Measurements from ENCODE around the gene FOXO6.
A peak's percentile ranks its signal among the peaks of the same experiment; 100 is the strongest.

Gene FOXO6

DNA sequence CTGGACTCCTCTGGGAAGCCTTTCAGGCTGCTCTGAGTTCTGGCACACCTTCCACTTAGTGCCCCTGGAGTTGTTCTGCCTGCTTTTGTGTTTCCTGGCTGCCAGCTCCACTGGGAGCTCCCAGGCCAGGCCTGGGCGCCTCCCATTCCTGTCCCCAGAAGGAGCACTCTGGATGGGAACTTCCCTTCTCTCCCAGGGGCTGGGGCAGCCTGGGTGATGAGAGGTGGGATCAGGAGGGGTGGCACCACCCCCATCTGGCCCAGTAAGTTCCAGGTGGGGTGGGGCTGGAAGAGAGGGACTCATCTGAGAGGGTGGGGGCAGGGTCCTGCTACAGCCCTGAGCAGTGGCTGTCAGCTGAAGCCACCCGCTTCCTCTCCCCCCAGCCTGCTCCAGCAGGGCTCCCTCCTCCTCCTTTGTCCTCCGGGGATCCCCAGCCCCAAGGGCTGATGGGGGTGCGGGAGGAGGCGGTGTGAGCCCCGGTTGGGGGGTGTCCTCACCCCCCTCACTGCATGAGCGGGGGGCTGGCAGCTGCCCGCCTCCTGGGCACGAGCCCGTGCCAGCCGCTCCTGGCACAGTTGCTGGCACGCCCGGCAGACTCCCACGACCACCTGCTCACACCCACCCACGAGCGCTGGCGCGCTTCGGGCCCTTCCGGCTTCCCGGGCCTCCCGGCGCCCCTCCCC, 4.7 kb downstream of the FOXO6 start:
- no peak for DNase-seq (ENCODE audit: low read depth in 2 of 2, low spot score in 1 of 2)

DNA sequence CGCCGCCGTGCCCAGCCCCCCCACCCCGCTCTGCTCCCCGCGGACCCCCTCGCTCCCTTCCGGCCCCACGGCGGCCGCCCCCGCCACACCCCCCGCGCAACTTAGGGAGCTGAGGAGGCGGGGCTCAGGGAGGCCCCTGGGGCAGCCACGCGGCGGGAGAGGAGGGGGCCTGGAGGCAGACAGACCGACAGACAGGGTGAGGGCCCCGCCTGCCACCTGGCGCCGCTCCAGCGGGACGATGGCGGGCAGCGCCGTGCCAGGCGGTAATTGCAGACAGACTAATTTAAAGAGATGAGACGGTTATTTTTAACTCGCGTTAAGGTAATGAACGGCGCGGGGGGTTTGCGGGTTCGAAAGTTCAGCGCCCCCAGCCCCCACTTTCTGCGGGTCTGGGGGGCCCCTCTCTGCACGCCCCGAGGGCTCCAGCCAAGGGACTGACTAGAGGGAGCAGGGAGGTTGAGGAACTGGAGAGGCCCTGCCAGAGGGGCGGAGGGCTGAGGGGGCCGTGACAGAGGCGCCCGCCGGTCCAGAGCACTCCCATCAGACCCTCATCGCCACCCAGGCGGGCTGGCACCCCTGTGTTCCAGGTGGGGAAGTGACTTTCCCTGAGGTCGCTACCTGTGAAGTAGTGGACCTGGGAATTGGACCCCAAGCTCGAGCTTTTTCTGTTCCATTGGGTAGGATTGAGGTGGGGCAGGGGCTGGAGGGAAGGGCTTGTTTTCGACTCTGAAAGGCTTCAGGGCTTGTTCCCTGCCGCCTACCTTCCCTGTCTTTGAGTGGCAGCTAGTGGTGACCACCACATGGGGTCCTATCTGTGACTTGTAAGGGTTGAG, 5.4 kb downstream of the FOXO6 start:
- DNase-seq (ENCODE audit: low read depth in 2 of 2, low spot score in 1 of 2): peak in 1 of 2 donors; percentile 20

DNA sequence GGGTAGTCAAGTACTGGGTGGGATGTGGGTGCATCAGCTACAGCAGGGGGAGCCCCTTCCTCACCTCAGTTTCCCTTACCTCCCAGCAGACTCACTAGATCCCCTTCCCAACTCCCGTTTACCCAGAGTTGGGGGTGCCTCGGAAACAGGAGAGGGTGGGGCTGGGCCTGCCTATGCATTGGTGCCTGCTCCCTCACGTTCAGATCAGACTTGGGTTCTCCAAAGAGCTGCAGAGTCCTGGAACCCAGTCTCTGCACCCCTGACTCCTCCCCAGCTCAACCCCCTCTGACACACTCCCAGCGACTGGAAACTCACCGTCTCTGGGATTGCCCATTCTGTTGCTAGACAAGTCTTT, 6.0 kb downstream of the FOXO6 start:
- no peak for DNase-seq (ENCODE audit: low read depth in 2 of 2, low spot score in 1 of 2)

DNA sequence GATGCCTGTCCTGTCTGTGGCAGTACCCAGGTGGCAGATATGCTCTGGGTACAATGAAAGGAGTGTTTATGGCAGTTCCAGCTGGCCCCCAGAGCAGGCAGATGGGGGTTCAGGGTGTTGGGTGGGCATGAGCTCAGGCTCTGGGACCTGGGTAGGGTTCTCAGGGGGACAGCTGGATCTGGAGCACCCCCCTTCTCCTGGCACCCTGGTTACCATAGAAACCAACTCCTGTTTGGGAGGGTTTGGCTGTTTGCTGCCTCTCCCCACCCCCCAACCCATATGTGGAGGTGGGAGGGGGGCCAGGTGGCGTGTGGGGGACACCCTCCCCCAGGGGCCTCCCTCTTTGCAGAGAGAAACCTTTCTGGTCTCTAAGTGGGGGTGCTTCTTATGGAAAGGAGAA, 7.1 kb downstream of the FOXO6 start:
- no peak for DNase-seq (ENCODE audit: low read depth in 2 of 2, low spot score in 1 of 2)

DNA sequence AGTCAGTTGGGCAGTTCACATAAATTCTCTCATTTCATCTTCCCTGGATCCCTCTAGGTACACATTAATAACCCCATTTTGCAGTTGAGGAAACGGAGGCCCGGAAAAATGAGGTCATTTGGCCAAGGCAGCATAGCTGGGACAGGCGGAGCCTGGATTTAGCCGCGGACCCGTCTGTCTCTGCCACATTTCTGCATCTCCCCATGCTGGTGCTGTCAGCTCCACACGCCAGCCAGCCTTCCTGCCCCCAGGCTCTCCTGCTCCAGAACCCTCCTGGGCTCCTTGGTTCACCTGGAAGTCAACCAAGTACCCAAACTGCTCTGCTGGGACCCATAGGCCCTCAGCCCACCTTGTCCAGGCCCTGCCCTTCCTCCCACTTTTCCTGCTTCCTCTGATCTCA, 7.6 kb downstream of the FOXO6 start:
- no peak for DNase-seq (ENCODE audit: low read depth in 2 of 2, low spot score in 1 of 2)

DNA sequence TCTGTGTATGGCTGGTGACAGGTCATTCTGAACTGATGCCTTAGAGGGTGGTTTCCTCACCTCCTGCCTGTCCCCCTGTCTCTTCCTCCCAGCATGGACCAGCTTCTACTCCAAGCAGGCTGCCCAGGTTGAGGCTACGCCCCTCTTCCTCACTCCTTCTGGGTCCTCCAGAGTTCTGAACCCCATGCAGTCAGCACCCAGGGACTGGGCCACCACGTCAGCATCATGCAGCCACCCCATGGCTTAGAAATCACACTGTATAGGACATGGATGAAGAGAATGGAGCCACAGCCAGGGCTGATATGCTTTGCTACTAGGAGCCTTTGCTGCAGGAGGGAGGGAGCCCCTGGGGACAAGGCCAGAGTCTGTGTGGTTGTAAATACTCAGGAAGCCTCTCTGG, 8.3 kb downstream of the FOXO6 start:
- DNase-seq (ENCODE audit: low read depth in 2 of 2, low spot score in 1 of 2): no peak

DNA sequence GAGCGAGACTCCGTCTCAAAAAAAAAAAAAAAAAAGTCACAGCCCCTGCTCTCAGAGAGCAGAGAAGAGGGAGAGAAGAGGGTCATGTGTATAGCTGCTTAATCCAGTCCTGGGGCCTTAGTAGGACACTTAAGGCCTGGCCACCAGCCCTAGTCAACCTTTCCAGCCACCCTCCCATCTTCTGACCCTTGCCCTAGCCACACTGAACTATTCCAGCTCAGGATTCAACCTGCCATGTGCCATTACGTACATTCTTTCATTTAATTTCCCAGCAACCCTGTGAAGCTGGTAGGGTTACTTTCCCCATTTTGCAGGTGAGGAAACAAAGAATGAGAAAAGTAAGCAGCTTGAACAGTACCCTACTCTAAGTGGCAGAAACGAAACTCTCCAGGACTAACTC, 9.0 kb downstream of the FOXO6 start:
- no peak for DNase-seq (ENCODE audit: low read depth in 2 of 2, low spot score in 1 of 2)

DNA sequence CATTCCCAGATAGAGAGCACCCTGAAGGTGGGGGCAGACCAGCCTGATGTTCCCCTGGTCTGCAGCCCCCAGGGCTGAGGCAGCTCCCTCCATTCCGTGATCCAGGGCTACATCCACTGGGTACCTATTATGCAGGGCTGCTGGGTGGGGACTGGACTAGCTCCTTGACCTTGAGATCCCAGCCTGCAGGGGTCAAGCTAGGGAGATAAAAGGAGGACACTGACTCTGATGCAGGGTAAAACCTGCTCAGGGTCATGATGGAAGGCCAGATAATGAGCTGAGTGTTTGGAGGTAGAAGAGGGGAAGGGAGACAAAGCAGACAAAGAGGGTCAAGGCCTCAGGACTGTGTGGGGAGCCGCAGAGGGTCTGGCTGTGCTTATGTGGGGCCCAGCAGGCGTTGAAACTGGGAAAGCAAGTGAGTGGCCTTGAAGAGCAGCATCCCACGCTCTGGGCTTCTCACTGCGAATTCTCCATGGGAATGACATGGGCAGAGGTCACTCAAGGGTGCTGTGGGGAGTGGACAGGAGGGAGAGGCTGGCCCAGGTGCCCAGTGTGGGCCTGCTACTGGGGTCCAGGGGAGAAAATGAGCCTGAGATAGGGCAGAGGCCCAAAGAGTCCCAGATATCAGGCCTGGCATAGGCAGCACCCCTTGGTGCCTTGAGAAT, 9.7 kb downstream of the FOXO6 start:
- no peak for DNase-seq (ENCODE audit: low read depth in 2 of 2, low spot score in 1 of 2)

DNA sequence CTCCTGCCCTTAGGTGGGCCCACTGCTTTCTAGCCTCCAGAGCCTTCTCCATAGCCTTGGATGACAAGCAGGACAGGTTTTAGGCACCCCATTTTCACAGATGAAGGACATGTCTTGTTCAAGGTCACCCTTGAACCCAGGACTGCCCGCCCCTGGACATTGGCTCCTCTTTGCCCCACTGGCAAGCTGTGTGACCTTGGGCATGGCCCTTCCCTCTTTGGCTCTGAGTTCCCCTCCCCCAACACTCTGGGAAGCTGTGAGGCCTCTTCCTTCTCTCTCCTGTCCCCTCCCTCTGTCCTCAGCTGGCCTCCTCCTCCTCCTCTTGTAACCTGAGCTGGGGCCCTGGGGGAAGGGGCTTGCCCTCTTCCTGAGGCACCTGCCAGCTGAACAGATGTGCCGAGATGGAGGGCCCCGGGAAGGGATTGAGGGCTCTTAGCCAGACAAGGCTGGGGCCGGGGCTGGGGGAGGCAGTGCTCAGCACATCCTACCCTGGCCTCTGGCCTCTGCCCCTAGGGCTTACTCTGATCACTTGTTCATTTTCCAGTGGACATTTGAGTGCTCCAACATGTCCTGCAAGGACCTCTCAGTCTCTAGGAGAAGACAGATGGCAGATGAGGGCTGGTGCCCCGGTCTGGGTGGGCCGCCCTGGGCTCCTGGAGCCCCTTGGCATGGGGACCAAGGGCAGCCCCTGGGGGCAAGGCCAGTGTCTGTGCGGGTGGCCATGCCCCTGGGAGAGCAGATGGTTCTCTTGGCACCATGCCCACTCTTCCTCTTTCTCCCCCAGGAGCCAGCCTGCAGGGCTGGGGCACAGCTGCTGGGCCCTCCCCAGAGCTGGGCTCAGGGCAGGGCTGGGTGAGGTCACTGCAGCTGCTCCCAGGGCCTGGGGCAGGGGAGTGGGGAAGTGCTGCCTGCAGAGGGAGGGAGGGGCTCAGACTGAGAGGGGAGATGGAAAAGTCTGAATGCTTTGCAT, 10.7 kb downstream of the FOXO6 start:
- DNase-seq (ENCODE audit: low read depth in 2 of 2, low spot score in 1 of 2): no peak

DNA sequence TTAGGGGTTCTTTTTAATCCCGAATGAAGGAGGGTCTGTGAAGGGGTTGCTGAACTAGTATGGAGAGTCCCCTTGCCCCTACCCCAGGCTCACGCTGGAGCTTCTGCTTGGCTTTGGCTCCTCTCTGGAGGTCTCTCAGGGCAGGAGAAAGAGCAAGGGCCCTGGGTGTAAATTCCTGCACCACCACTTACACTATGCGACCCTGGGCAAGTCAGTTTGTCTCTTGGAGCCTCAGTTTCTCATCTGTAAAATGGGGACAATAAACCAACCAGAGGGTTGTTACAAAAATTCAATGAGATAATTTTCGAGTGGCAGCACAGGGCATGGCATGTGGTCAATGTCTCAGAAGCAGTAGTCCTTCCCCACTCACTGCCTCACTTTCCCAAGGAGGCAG, 11.4 kb downstream of the FOXO6 start:
- DNase-seq (ENCODE audit: low read depth in 2 of 2, low spot score in 1 of 2): no peak

DNA sequence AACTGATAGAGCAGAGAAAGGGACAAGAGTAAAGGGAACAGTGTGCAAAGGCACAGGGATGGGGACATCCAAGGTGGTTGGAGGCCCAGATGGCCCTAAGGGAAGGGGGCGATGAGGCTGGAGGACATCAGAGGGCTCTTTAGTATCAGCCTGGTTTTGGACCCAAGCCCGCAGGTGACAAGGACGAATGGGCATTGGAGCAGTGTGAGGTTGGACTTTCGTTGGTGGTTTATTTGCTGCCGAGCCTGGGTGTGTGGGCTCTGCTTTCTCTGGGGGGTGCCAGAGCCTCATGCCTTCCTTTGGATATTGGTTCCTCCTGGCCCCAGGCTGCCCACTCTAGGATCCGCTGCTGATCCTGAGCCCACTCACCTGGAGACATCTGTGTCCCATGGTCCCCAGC, 12.1 kb downstream of the FOXO6 start:
- no peak for DNase-seq (ENCODE audit: low read depth in 2 of 2, low spot score in 1 of 2)

DNA sequence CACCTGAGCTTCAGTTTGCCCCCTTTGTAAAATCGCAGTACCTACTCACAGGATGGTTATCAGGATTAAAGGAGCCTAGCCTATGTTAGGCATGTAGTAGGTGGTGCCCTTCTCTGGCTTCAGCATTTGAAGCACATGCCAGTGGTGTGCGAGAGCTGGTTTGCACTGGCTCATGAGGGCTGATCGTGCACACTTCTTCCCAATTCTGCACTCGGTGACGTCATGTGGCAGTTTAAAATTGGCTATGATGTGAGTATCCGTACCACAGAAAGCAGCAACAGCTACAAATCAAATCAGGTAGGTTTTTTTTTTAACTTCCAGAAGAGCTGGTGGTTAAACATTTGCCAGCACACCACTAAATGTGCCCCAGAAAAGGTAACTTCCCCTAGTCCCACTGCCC, 13.5 kb downstream of the FOXO6 start:
- no peak for DNase-seq (ENCODE audit: low read depth in 2 of 2, low spot score in 1 of 2)

DNA sequence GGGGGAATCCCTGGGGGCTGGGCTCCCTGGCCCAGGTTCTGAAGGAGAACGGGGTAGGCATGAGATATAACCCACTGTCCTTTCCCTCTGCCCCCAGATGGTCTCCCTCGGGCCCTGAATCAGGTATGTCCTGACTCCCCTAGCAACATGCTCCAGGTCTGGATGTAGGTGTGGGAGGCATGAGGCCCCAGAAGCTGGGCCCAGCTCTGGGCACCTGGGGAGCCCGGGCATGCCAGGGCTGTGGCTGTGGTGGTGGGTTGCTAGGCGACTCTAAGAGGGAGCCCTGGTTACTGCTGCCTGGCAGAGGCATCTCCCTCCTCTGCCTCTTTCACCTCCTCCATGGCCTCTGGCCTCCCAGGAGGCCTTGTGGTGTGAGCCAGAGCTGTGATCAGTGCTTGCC, 16.2 kb downstream of the FOXO6 start:
- no peak for DNase-seq (ENCODE audit: low read depth in 2 of 2, low spot score in 1 of 2)

DNA sequence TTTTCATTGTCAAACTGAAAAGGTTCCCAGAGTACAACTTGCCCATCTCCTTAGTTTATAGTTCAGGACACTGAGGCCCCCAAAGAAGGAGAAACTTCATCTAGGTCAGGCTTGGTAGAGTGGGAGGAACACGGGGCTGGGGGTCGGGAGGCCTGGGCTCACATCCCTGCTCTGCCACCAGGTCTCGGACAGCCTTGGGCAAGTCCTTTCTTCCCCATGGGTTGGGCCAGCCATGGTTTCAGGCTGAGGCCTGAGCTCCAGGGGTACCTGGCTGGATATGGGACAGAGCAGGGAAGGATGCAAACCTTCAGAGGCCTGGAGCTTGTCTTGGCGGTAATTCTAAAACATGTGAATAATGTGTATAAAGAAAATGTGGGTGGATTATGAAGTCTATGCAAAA, 17.0 kb downstream of the FOXO6 start:
- DNase-seq (ENCODE audit: low read depth in 2 of 2, low spot score in 1 of 2): no peak

DNA sequence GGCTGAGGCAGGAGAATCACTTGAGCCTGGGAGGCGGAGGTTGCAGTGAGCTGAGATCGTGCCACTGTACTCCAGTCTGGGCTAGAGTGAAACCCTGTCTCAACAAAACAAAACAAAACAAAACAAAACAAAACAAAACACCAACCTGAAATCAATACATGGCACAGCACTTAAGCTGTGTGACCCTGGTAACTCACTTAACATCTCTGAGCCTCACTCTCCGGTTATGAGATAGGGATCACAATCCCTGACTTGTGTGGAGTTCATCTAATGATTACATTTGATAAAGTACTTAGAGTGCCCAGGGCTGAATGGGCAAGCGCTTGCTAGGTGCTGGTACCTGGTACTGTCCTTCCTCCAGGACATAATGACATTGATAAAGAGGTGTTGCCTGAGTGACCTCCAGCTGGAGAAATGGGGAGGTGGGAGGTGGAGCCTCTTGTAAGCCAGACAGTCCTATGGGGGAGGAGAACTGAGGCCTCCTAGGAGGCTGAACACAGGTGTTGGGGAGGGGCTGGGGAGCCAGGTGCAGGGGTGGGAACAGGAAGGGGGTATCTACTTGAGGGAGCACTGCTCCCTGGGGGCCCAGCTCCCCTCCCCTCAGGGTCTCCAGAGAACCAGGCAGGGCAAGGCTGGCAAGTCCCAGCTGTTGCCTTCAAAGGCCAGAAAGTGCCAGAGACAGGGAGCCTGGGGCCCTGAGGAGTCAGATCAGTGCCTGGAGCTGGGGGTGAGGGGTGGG, 17.9 kb downstream of the FOXO6 start:
- no peak for DNase-seq (ENCODE audit: low read depth in 2 of 2, low spot score in 1 of 2)

DNA sequence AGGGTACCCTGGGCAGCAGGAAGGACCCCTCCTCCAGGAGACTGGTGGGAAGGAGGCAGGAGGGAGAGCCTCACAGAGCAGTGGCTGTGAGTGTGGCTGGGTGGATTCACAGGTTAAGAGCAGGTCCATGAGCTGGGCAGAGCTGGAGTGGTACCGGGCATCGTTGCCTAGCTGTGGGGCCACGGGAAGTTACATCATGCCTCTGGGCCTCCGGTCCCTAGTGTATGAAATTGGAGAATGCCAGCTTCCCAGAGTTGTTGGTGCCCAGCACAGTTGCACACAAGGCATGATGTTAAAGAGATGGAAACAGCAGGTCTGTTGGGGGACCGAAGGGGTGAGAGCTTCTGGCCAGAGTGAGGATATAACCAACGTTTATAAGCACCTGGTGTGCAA, 18.5 kb downstream of the FOXO6 start:
- DNase-seq (ENCODE audit: low read depth in 2 of 2, low spot score in 1 of 2): no peak

DNA sequence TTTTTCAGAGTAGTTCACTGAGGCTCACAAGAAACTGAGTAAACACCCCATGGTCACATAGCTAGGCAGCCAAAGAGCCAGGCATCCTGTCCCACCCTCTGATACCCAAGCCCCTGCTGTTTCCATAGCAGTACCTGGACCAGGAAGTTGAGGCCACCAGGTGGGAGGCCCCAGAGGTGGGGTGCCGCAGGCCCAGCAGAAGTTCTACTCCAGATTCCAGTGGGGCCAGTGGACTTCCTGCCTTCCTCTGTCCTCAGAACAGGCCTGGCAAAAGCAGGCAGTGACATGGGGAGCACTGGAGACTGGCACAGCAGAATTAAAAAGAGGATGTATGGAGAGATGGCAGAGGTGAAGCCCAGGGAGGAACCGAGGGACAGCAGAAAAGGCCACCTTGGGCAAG, 19.0 kb downstream of the FOXO6 start:
- no peak for DNase-seq (ENCODE audit: low read depth in 2 of 2, low spot score in 1 of 2)

DNA sequence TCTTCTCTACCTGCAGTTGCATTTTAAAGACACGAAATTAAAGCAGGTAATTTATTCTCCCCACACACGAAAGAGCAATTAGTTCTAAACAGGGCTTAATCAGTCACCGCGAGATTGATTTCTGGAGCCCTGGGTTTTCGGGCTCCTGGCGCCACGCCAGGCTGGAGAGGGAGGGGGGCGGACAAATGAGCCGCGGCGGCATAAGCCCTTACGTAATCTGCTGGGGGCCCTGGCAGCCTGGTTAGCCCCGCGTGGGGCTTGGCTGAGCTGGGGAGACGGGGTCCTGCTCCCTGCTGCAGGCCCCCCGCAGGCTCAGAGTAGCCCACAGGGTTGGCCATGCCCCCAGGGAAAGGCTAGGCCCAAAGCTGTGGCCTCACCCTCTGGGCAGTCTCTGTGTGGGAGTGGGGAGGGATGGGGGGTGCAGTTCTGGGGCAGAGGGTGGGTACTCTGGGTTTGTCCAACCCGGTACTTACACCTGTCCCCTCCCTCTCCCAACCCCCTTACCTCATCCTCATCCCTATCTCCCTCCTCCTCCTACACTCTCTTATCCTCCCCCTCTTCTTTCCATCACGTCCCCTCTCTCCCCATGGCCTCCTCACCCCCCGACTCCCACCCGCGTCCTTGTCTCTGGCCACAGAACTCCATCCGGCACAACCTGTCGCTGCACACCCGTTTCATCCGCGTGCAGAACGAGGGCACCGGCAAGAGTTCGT, 19.9 kb downstream of the FOXO6 start:
- DNase-seq (ENCODE audit: low read depth in 2 of 2, low spot score in 1 of 2): no peak

DNA sequence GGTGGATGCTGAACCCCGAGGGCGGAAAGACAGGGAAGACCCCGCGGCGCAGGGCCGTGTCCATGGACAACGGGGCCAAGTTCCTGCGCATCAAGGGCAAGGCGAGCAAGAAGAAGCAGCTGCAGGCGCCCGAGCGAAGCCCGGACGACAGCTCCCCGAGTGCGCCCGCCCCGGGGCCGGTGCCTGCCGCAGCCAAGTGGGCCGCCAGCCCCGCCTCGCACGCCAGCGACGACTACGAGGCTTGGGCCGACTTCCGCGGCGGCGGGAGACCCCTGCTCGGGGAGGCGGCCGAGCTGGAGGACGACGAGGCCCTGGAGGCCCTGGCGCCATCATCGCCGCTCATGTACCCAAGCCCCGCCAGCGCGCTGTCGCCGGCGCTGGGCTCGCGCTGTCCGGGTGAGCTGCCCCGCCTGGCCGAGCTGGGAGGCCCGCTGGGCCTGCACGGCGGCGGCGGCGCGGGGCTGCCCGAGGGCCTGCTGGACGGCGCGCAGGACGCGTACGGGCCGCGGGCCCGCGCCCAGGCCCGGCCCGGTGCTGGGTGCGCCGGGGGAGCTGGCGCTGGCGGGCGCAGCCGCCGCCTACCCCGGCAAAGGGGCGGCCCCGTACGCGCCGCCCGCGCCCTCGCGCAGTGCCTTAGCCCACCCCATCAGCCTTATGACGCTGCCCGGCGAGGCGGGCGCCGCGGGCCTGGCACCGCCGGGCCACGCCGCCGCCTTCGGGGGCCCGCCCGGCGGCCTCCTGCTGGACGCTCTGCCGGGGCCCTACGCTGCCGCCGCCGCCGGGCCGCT, 20.7 kb downstream of the FOXO6 start:
- peak in 1 of 2 donors; percentile 30 for DNase-seq (ENCODE audit: low read depth in 2 of 2, low spot score in 1 of 2)
